PC-9 (cell line): ENCODE data around the gene STAG1.

Source experiments
- CTCF ChIP-seq: fragments of 200-600 bp; sonication (generic); conservative IDR thresholded peaks from 2 replicates; pipeline ENCODE4 v1.6.1; 2017; ENCODE audit warnings: mixed run types, antibody characterized with exemption, mild to moderate bottlenecking, moderate library complexity
- EZH2 ChIP-seq: fragments of 200-600 bp; sonication (generic); IDR thresholded peaks from 2 replicates; pipeline ENCODE4 v1.8.0; 2017; ENCODE audit warnings: antibody characterized with exemption, low read depth

GRCh38 chr3:136577791-136578190 is 174.4 kb downstream of the STAG1 start:
- TF ChIP-seq CTCF, result no peak
- TF ChIP-seq EZH2, result no peak
